IMR-90 (cell line): ENCODE data around the gene TRAP1. TPM values are rescaled to one million over a fixed set of nuclear protein-coding genes. Genes with fewer than 3 reads are reported as not detected.

ENCODE experiments used
- ATAC-seq: fragments of 200-7000 bp; cut with Tn5 transposase; 2 replicates; pipeline ENCODE4 v1.9.1; 2020; ENCODE audit warnings: low read depth, mild to moderate bottlenecking, moderate library complexity
- BruUV-seq: library from RNA; stranded (reverse); fragments of 400-500 nt; replicated peaks from 2 replicates; lab custom pipeline; 2021; lab: Mats Ljungman, UMichigan
- CTCF ChIA-PET: fragments of 300-600 bp; formaldehyde crosslinking; extraction: SDS; loops from one replicate; lab custom pipeline; 2021; ENCODE audit warnings: antibody characterized with exemption; lab: Yijun Ruan, JAX
- POLR2A ChIA-PET: fragments of 300-600 bp; sonication (Branson Sonifier 250); formaldehyde crosslinking; loops from one replicate; lab custom pipeline; 2022; ENCODE audit warnings: antibody characterized with exemption; ENCODE audit not compliant: unreplicated experiment; lab: Charles Lee
- DNase-seq: peaks from one replicate; pipeline ENCODE4 v3.0.0; 2013
- H2AFZ ChIP-seq: replicated peaks from 2 replicates; pipeline ENCODE3; 2013; ENCODE audit warnings: low read length, mild to moderate bottlenecking; ENCODE audit not compliant: poor library complexity
- H2AK5ac ChIP-seq: 2 replicates; pipeline ENCODE4 v1.6.1; 2013; ENCODE audit warnings: low read depth, low read length, inconsistent platforms
- H2AK9ac ChIP-seq: replicated peaks from 2 replicates; pipeline ENCODE3; 2013; ENCODE audit warnings: mild to moderate bottlenecking, low read depth, low read length, moderate library complexity; ENCODE audit not compliant: poor library complexity
- H2BK120ac ChIP-seq: 2 replicates; pipeline ENCODE4 v1.6.1; 2013; ENCODE audit warnings: low read depth, low read length, inconsistent platforms
- H2BK15ac ChIP-seq: 3 replicates; pipeline ENCODE4 v1.6.1; 2013; ENCODE audit warnings: low read depth, low read length, inconsistent platforms
- H2BK20ac ChIP-seq: 2 replicates; pipeline ENCODE4 v1.6.1; 2013; ENCODE audit warnings: low read depth, mild to moderate bottlenecking, inconsistent platforms, low read length, moderate library complexity
- H2BK5ac ChIP-seq: 2 replicates; pipeline ENCODE4 v1.6.1; 2013; ENCODE audit warnings: mild to moderate bottlenecking, low read depth, low read length, inconsistent platforms; ENCODE audit not compliant: poor library complexity, severe bottlenecking
- H3K14ac ChIP-seq: replicated peaks from 2 replicates; pipeline ENCODE4 v1.6.1; 2013; ENCODE audit warnings: low read depth, low read length, inconsistent platforms
- H3K18ac ChIP-seq: 2 replicates; pipeline ENCODE4 v1.6.1; 2013; ENCODE audit warnings: low read depth, low read length, control low read depth
- H3K23ac ChIP-seq: 2 replicates; pipeline ENCODE4 v1.6.1; 2013; ENCODE audit warnings: low read depth, low read length, inconsistent platforms
- H3K27ac ChIP-seq: 2 replicates; pipeline ENCODE4 v1.5.1; 2013; ENCODE audit warnings: mild to moderate bottlenecking, control low read depth, low read length; ENCODE audit not compliant: insufficient read depth
- H3K27me3 ChIP-seq: 2 replicates; pipeline ENCODE4 v1.6.1; 2013; ENCODE audit warnings: low read length; ENCODE audit not compliant: control insufficient read depth, insufficient read depth
- H3K36me3 ChIP-seq: 2 replicates; pipeline ENCODE4 v1.6.1; 2013; ENCODE audit warnings: low read length, mixed read lengths; ENCODE audit not compliant: control insufficient read depth, insufficient read depth
- H3K4ac ChIP-seq: 2 replicates; pipeline ENCODE4 v1.6.1; 2013; ENCODE audit warnings: low read depth, low read length, inconsistent platforms
- H3K4me1 ChIP-seq: 2 replicates; pipeline ENCODE4 v1.6.1; 2013; ENCODE audit warnings: low read length, mixed read lengths; ENCODE audit not compliant: control insufficient read depth, insufficient read depth
- H3K4me2 ChIP-seq: 2 replicates; pipeline ENCODE4 v1.6.1; 2013; ENCODE audit warnings: low read depth, mild to moderate bottlenecking, control low read depth, low read length, moderate library complexity
- H3K4me3 ChIP-seq: 2 replicates; pipeline ENCODE4 v1.5.1; 2013; ENCODE audit warnings: low read depth, mild to moderate bottlenecking, control low read depth, low read length, moderate library complexity; ENCODE audit not compliant: insufficient read depth
- H3K56ac ChIP-seq: 2 replicates; pipeline ENCODE4 v1.6.1; 2013; ENCODE audit warnings: low read length, inconsistent platforms; ENCODE audit not compliant: insufficient read depth; ENCODE audit errors: extremely low read depth
- H3K79me1 ChIP-seq, 2 experiments: 2 replicates each; pipeline ENCODE4 v1.6.1; 2013; ENCODE audit warnings: low read length in 2 of 2, inconsistent platforms in 1 of 2, low read depth in 1 of 2
- H3K9ac ChIP-seq: 2 replicates; pipeline ENCODE4 v1.6.1; 2013; ENCODE audit warnings: low read depth, low read length, control low read depth
- H3K9me1 ChIP-seq: 2 replicates; pipeline ENCODE4 v1.6.1; 2013; ENCODE audit warnings: low read length, inconsistent platforms; ENCODE audit not compliant: insufficient read depth
- H3K9me3 ChIP-seq: 2 replicates; pipeline ENCODE4 v1.6.1; 2013; ENCODE audit warnings: low read length; ENCODE audit not compliant: control insufficient read depth, insufficient read depth
- H4K20me1 ChIP-seq: 2 replicates; pipeline ENCODE4 v1.6.1; 2013; ENCODE audit warnings: low read length, inconsistent platforms; ENCODE audit not compliant: insufficient read depth
- H4K5ac ChIP-seq: 2 replicates; pipeline ENCODE4 v1.6.1; 2013; ENCODE audit warnings: mild to moderate bottlenecking, low read depth, low read length, control low read depth
- H4K8ac ChIP-seq, 2 experiments: 2 replicates each; pipeline ENCODE4 v1.6.1; 2013; ENCODE audit warnings: low read depth in 2 of 2, low read length in 2 of 2, control low read depth in 1 of 2, inconsistent platforms in 1 of 2
- H4K91ac ChIP-seq: 2 replicates; pipeline ENCODE4 v1.6.1; 2013; ENCODE audit warnings: low read depth, low read length, inconsistent platforms; ENCODE audit not compliant: insufficient read depth
- BHLHE40 ChIP-seq: fragments of 150-350 bp; IDR thresholded peaks from 2 replicates; pipeline ENCODE4 v1.6.1; 2016; ENCODE audit warnings: mild to moderate bottlenecking, low read depth, low read length
- CEBPB ChIP-seq: IDR thresholded peaks from 2 replicates; pipeline ENCODE4 v1.6.1; 2012; ENCODE audit warnings: low read depth, low read length, improper control_type of control experiment
- CHD1 ChIP-seq: IDR thresholded peaks from 2 replicates; pipeline ENCODE4 v1.6.1; 2012; ENCODE audit warnings: low read depth, low read length, improper control_type of control experiment
- FOS ChIP-seq: fragments of 150-350 bp; IDR thresholded peaks from 2 replicates; pipeline ENCODE4 v1.6.1; 2016; ENCODE audit warnings: low read depth, low read length
- MAFK ChIP-seq: IDR thresholded peaks from 2 replicates; pipeline ENCODE4 v1.6.1; 2012; ENCODE audit warnings: low read depth, low read length, improper control_type of control experiment
- MAZ ChIP-seq: IDR thresholded peaks from 2 replicates; pipeline ENCODE4 v1.6.1; 2012; ENCODE audit warnings: low read depth, mild to moderate bottlenecking, low read length, improper control_type of control experiment, moderate library complexity, borderline replicate concordance
- MXI1 ChIP-seq: IDR thresholded peaks from 2 replicates; pipeline ENCODE4 v1.6.1; 2012; ENCODE audit warnings: low read depth, mild to moderate bottlenecking, low read length, moderate library complexity, borderline replicate concordance
- NFE2L2 ChIP-seq: fragments of 150-350 bp; IDR thresholded peaks from 2 replicates; pipeline ENCODE4 v1.6.1; 2016; ENCODE audit warnings: low read depth, mild to moderate bottlenecking, low read length
- POLR2A ChIP-seq: IDR thresholded peaks from 2 replicates; pipeline ENCODE4 v1.6.1; 2012; ENCODE audit warnings: mild to moderate bottlenecking, low read depth, low read length
- RAD21 ChIP-seq: IDR thresholded peaks from 2 replicates; pipeline ENCODE4 v1.6.1; 2012; ENCODE audit warnings: low read length, improper control_type of control experiment
- RCOR1 ChIP-seq: IDR thresholded peaks from 2 replicates; pipeline ENCODE4 v1.6.1; 2012; ENCODE audit warnings: mild to moderate bottlenecking, low read length, improper control_type of control experiment; ENCODE audit not compliant: insufficient replicate concordance
- RFX5 ChIP-seq: IDR thresholded peaks from 2 replicates; pipeline ENCODE4 v1.8.0; 2012; ENCODE audit warnings: low read depth, mild to moderate bottlenecking, low read length, moderate library complexity
- SMC3 ChIP-seq: fragments of 150-350 bp; IDR thresholded peaks from 2 replicates; pipeline ENCODE4 v1.6.1; 2016; ENCODE audit warnings: low read depth, mild to moderate bottlenecking, antibody characterized with exemption, low read length, moderate library complexity
- WGBS, 2 experiments: methylation state at CpG; one replicate each; pipeline versions ENCODE4 v1.1.5 to v1.1.7; 2013; ENCODE audit warnings: missing lambda C conversion rate in 2 of 2; ENCODE audit not compliant: insufficient read length in 1 of 2; ENCODE audit errors: extremely low coverage in 2 of 2; 5-methylcytosine and 5-hydroxymethylcytosine counted together
- dilution Hi-C: fragments of 300-500 bp; cut with HindIII; formaldehyde crosslinking; loops from one replicate; pipeline ENCODE4 v1.14.3; 2018; ENCODE audit warnings: low sequenced_read_pairs; ENCODE audit not compliant: unreplicated experiment
- in situ Hi-C: fragments of 300-500 bp; cut with MboI; formaldehyde crosslinking; loops from 3 replicates; pipeline ENCODE4 v1.14.3; 2019; ENCODE audit warnings: low sequenced_read_pairs, inconsistent platforms, mixed read lengths
- intact Hi-C: fragments of 100-400 bp; cut with micrococcal nuclease; formaldehyde crosslinking; loops from 2 replicates; pipeline ENCODE4 v1.10.0; 2022
- polyA plus RNA-seq, 3 experiments: library from polyadenylated mRNA; depleted of rRNA; stranded (reverse); fragments of >200 nt; gene quantifications; 2 replicates each; pipeline ENCODE4 v1.2.3, GENCODE V29; 2012; ENCODE audit warnings: low replicate concordance in 1 of 3
- total RNA-seq: library from RNA; depleted of rRNA; stranded (reverse); fragments of >200 nt; gene quantifications from 2 replicates; pipeline ENCODE4 v1.2.3, GENCODE V29; 2012
- TF ChIP-seq, protein P1 (sequence below): fragments of 150-350 bp; IDR thresholded peaks from 2 replicates; pipeline ENCODE4 v1.6.1; 2016; ENCODE audit warnings: low read depth, mild to moderate bottlenecking, low read length, moderate library complexity, borderline replicate concordance
- TF ChIP-seq, protein P2 (sequence below): fragments of 150-350 bp; IDR thresholded peaks from 2 replicates; pipeline ENCODE4 v1.6.1; 2017; ENCODE audit warnings: mild to moderate bottlenecking, antibody characterized with exemption, low read length, low read depth
- TF ChIP-seq, protein P3 (sequence below): conservative IDR thresholded peaks from 2 replicates; pipeline ENCODE4 v1.5.1; 2012; ENCODE audit warnings: mild to moderate bottlenecking, low read depth, low read length, improper control_type of control experiment

TRAP1 gene
- total and polyA plus RNA-seq, 2 of the 4 experiments (the other 2 are of a cell fraction), result 139 to 145 TPM

DNA sequence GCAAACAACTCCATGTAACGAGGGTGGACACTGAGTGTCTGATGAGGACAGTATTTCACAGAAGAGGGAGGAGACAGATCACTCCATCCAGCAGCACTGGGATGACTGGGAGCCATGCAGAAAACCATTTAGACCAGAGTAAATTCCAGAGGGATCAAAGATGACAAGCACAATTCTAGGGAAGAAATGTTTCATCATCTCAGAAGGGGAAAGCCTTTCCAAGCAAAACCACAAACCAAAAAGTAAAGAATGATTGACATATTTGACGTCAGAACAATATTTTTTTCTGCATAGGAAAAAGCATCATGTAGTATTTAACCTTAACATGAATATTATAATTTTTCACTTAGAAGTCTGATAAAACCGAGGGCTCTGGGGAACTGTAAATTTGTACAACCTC, 58.1 kb downstream of the TRAP1 start:
- Histone ChIP-seq H3K27ac (no peak overlapping the region), H3K18ac (no peak overlapping the region), H4K91ac (no peak overlapping the region), H3K9me1 (peaks cover 8% of the 10 kb centered on the region; the same call in 1 of the 2 replicates), H4K20me1 (peaks cover 5% of the 10 kb centered on the region), H3K9ac (no peak overlapping the region), H2AK9ac (no peak overlapping the region), H2BK20ac (no peak overlapping the region), H3K27me3 (no peaks in the 10 kb centered on the region), H3K14ac (no peak overlapping the region), H2BK5ac (no peak overlapping the region), H3K23ac (no peak overlapping the region), H3K4me3 (no peak overlapping the region), H3K4me1 (no peaks in the 10 kb centered on the region), H2AFZ (no peak overlapping the region), H4K5ac (no peak overlapping the region), H2BK120ac (no peak overlapping the region), H3K79me1 (peaks cover 0 to 4% of the 10 kb centered on the region in 2 experiments; a peak in 1 of 4 replicates), H3K9me3 (no peaks in the 10 kb centered on the region), H3K36me3 (peaks cover 72% of the 10 kb centered on the region), H4K8ac (no peak overlapping the region), H3K4me2 (no peak overlapping the region), H3K56ac (no peak overlapping the region), H3K4ac (no peak overlapping the region), H2AK5ac (no peak overlapping the region), H2BK15ac (no peak overlapping the region)
- no TSS peak for BruUV-seq
- dilution Hi-C loops, result no loop called here
- no CpG with 5 or more reads among the region's 3 CpGs for WGBS, 2 experiments
- ChIA-PET CTCF (no interaction called here), POLR2A (no interaction called here)
- TF ChIP-seq MAZ, result no peak
- no peak for TF ChIP-seq NFE2L2
- TF ChIP-seq RCOR1, result no peak
- TF ChIP-seq SMC3, result no peak
- TF ChIP-seq BHLHE40, result no peak
- TF ChIP-seq MAFK, result no peak
- TF ChIP-seq, protein P1, sequence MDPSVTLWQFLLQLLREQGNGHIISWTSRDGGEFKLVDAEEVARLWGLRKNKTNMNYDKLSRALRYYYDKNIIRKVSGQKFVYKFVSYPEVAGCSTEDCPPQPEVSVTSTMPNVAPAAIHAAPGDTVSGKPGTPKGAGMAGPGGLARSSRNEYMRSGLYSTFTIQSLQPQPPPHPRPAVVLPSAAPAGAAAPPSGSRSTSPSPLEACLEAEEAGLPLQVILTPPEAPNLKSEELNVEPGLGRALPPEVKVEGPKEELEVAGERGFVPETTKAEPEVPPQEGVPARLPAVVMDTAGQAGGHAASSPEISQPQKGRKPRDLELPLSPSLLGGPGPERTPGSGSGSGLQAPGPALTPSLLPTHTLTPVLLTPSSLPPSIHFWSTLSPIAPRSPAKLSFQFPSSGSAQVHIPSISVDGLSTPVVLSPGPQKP, result no peak
- TF ChIP-seq, protein P2, sequence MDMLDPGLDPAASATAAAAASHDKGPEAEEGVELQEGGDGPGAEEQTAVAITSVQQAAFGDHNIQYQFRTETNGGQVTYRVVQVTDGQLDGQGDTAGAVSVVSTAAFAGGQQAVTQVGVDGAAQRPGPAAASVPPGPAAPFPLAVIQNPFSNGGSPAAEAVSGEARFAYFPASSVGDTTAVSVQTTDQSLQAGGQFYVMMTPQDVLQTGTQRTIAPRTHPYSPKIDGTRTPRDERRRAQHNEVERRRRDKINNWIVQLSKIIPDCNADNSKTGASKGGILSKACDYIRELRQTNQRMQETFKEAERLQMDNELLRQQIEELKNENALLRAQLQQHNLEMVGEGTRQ, result no peak
- no peak for TF ChIP-seq RAD21
- TF ChIP-seq POLR2A, result no peak
- no peak for TF ChIP-seq CHD1
- TF ChIP-seq RFX5, result no peak
- no peak for TF ChIP-seq FOS
- TF ChIP-seq MXI1, result no peak
- TF ChIP-seq CEBPB, result no peak
- TF ChIP-seq, protein P3, sequence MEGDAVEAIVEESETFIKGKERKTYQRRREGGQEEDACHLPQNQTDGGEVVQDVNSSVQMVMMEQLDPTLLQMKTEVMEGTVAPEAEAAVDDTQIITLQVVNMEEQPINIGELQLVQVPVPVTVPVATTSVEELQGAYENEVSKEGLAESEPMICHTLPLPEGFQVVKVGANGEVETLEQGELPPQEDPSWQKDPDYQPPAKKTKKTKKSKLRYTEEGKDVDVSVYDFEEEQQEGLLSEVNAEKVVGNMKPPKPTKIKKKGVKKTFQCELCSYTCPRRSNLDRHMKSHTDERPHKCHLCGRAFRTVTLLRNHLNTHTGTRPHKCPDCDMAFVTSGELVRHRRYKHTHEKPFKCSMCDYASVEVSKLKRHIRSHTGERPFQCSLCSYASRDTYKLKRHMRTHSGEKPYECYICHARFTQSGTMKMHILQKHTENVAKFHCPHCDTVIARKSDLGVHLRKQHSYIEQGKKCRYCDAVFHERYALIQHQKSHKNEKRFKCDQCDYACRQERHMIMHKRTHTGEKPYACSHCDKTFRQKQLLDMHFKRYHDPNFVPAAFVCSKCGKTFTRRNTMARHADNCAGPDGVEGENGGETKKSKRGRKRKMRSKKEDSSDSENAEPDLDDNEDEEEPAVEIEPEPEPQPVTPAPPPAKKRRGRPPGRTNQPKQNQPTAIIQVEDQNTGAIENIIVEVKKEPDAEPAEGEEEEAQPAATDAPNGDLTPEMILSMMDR, result no peak
- in situ Hi-C loops, result no loop called here
- ATAC-seq, result no peak
- intact Hi-C loops, result no loop called here
- peak; percentile 5 for DNase-seq
